Epithelial cell of esophagus (primary cell): ENCODE data around the gene FBXL14.

Experiments
- DNase-seq: peaks from one replicate; pipeline ENCODE4 v3.0.0; 2010; ENCODE audit warnings: low read depth
- H3K4me3 ChIP-seq: 2 replicates; pipeline ENCODE4 v1.5.1; 2011; ENCODE audit warnings: mild to moderate bottlenecking, low read length, control low read depth
- CTCF ChIP-seq: IDR thresholded peaks from 2 replicates; pipeline ENCODE4 v1.5.1; 2011; ENCODE audit warnings: low read depth, mild to moderate bottlenecking, low read length, control low read depth, inconsistent platforms; ENCODE audit not compliant: insufficient read depth; ENCODE audit errors: missing control alignments

FBXL14 gene

GRCh38 chr12:1523046-1523445, 71.3 kb downstream of the FBXL14 start:
- no peak for TF ChIP-seq CTCF
- DNase-seq: no peak
- no peak overlapping the region for H3K4me3 ChIP-seq

- TF ChIP-seq CTCF: no peak
- DNase-seq: no peak
- no peak overlapping the region for H3K4me3 ChIP-seq
These were observed 74.7 kb downstream of the FBXL14 start for GRCh38 chr12:1519642-1520041.

GRCh38 chr12:1518591-1519516, 75.5 kb downstream of the FBXL14 start:
- H3K4me3 ChIP-seq: peak overlapping the region; percentile 37
- peak; percentile 94 for DNase-seq
- TF ChIP-seq CTCF: no peak

GRCh38 chr12:1517734-1518525, 76.5 kb downstream of the FBXL14 start:
- peak overlapping the region; percentile 37 for H3K4me3 ChIP-seq
- no peak for DNase-seq
- TF ChIP-seq CTCF: no peak

- H3K4me3 ChIP-seq: no peak overlapping the region
- peak; percentile 6 for TF ChIP-seq CTCF
- peak; percentile 90 for DNase-seq
These were observed 77.4 kb downstream of the FBXL14 start for GRCh38 chr12:1517007-1517406.
